IMR-90 (cell line): ENCODE measurements around the gene FOXL3. TPM values are rescaled to one million over a fixed set of nuclear protein-coding genes. Genes with fewer than 3 reads are reported as not detected.

Experiments used
- ATAC-seq: fragments of 200-7000 bp; cut with Tn5 transposase; 2 replicates; pipeline ENCODE4 v1.9.1; 2020; ENCODE audit warnings: low read depth, mild to moderate bottlenecking, moderate library complexity
- BruUV-seq: library from RNA; stranded (reverse); fragments of 400-500 nt; replicated peaks from 2 replicates; lab custom pipeline; 2021; lab: Mats Ljungman, UMichigan
- CTCF ChIA-PET: fragments of 300-600 bp; formaldehyde crosslinking; extraction: SDS; loops from one replicate; lab custom pipeline; 2021; ENCODE audit warnings: antibody characterized with exemption; lab: Yijun Ruan, JAX
- POLR2A ChIA-PET: fragments of 300-600 bp; sonication (Branson Sonifier 250); formaldehyde crosslinking; loops from one replicate; lab custom pipeline; 2022; ENCODE audit warnings: antibody characterized with exemption; ENCODE audit not compliant: unreplicated experiment; lab: Charles Lee
- DNase-seq: peaks from one replicate; pipeline ENCODE4 v3.0.0; 2013
- H2AFZ ChIP-seq: replicated peaks from 2 replicates; pipeline ENCODE3; 2013; ENCODE audit warnings: low read length, mild to moderate bottlenecking; ENCODE audit not compliant: poor library complexity
- H2AK5ac ChIP-seq: 2 replicates; pipeline ENCODE4 v1.6.1; 2013; ENCODE audit warnings: low read depth, low read length, inconsistent platforms
- H2AK9ac ChIP-seq: replicated peaks from 2 replicates; pipeline ENCODE3; 2013; ENCODE audit warnings: mild to moderate bottlenecking, low read depth, low read length, moderate library complexity; ENCODE audit not compliant: poor library complexity
- H2BK120ac ChIP-seq: 2 replicates; pipeline ENCODE4 v1.6.1; 2013; ENCODE audit warnings: low read depth, low read length, inconsistent platforms
- H2BK15ac ChIP-seq: 3 replicates; pipeline ENCODE4 v1.6.1; 2013; ENCODE audit warnings: low read depth, low read length, inconsistent platforms
- H2BK20ac ChIP-seq: 2 replicates; pipeline ENCODE4 v1.6.1; 2013; ENCODE audit warnings: low read depth, mild to moderate bottlenecking, inconsistent platforms, low read length, moderate library complexity
- H2BK5ac ChIP-seq: 2 replicates; pipeline ENCODE4 v1.6.1; 2013; ENCODE audit warnings: mild to moderate bottlenecking, low read depth, low read length, inconsistent platforms; ENCODE audit not compliant: poor library complexity, severe bottlenecking
- H3K14ac ChIP-seq: replicated peaks from 2 replicates; pipeline ENCODE4 v1.6.1; 2013; ENCODE audit warnings: low read depth, low read length, inconsistent platforms
- H3K18ac ChIP-seq: 2 replicates; pipeline ENCODE4 v1.6.1; 2013; ENCODE audit warnings: low read depth, low read length, control low read depth
- H3K23ac ChIP-seq: 2 replicates; pipeline ENCODE4 v1.6.1; 2013; ENCODE audit warnings: low read depth, low read length, inconsistent platforms
- H3K27ac ChIP-seq: 2 replicates; pipeline ENCODE4 v1.5.1; 2013; ENCODE audit warnings: mild to moderate bottlenecking, control low read depth, low read length; ENCODE audit not compliant: insufficient read depth
- H3K27me3 ChIP-seq: 2 replicates; pipeline ENCODE4 v1.6.1; 2013; ENCODE audit warnings: low read length; ENCODE audit not compliant: control insufficient read depth, insufficient read depth
- H3K36me3 ChIP-seq: 2 replicates; pipeline ENCODE4 v1.6.1; 2013; ENCODE audit warnings: low read length, mixed read lengths; ENCODE audit not compliant: control insufficient read depth, insufficient read depth
- H3K4ac ChIP-seq: 2 replicates; pipeline ENCODE4 v1.6.1; 2013; ENCODE audit warnings: low read depth, low read length, inconsistent platforms
- H3K4me1 ChIP-seq: 2 replicates; pipeline ENCODE4 v1.6.1; 2013; ENCODE audit warnings: low read length, mixed read lengths; ENCODE audit not compliant: control insufficient read depth, insufficient read depth
- H3K4me2 ChIP-seq: 2 replicates; pipeline ENCODE4 v1.6.1; 2013; ENCODE audit warnings: low read depth, mild to moderate bottlenecking, control low read depth, low read length, moderate library complexity
- H3K4me3 ChIP-seq: 2 replicates; pipeline ENCODE4 v1.5.1; 2013; ENCODE audit warnings: low read depth, mild to moderate bottlenecking, control low read depth, low read length, moderate library complexity; ENCODE audit not compliant: insufficient read depth
- H3K56ac ChIP-seq: 2 replicates; pipeline ENCODE4 v1.6.1; 2013; ENCODE audit warnings: low read length, inconsistent platforms; ENCODE audit not compliant: insufficient read depth; ENCODE audit errors: extremely low read depth
- H3K79me1 ChIP-seq, 2 experiments: 2 replicates each; pipeline ENCODE4 v1.6.1; 2013; ENCODE audit warnings: low read length in 2 of 2, inconsistent platforms in 1 of 2, low read depth in 1 of 2
- H3K9ac ChIP-seq: 2 replicates; pipeline ENCODE4 v1.6.1; 2013; ENCODE audit warnings: low read depth, low read length, control low read depth
- H3K9me1 ChIP-seq: 2 replicates; pipeline ENCODE4 v1.6.1; 2013; ENCODE audit warnings: low read length, inconsistent platforms; ENCODE audit not compliant: insufficient read depth
- H3K9me3 ChIP-seq: 2 replicates; pipeline ENCODE4 v1.6.1; 2013; ENCODE audit warnings: low read length; ENCODE audit not compliant: control insufficient read depth, insufficient read depth
- H4K20me1 ChIP-seq: 2 replicates; pipeline ENCODE4 v1.6.1; 2013; ENCODE audit warnings: low read length, inconsistent platforms; ENCODE audit not compliant: insufficient read depth
- H4K5ac ChIP-seq: 2 replicates; pipeline ENCODE4 v1.6.1; 2013; ENCODE audit warnings: mild to moderate bottlenecking, low read depth, low read length, control low read depth
- H4K8ac ChIP-seq, 2 experiments: 2 replicates each; pipeline ENCODE4 v1.6.1; 2013; ENCODE audit warnings: low read depth in 2 of 2, low read length in 2 of 2, control low read depth in 1 of 2, inconsistent platforms in 1 of 2
- H4K91ac ChIP-seq: 2 replicates; pipeline ENCODE4 v1.6.1; 2013; ENCODE audit warnings: low read depth, low read length, inconsistent platforms; ENCODE audit not compliant: insufficient read depth
- BHLHE40 ChIP-seq: fragments of 150-350 bp; IDR thresholded peaks from 2 replicates; pipeline ENCODE4 v1.6.1; 2016; ENCODE audit warnings: mild to moderate bottlenecking, low read depth, low read length
- CEBPB ChIP-seq: IDR thresholded peaks from 2 replicates; pipeline ENCODE4 v1.6.1; 2012; ENCODE audit warnings: low read depth, low read length, improper control_type of control experiment
- CHD1 ChIP-seq: IDR thresholded peaks from 2 replicates; pipeline ENCODE4 v1.6.1; 2012; ENCODE audit warnings: low read depth, low read length, improper control_type of control experiment
- FOS ChIP-seq: fragments of 150-350 bp; IDR thresholded peaks from 2 replicates; pipeline ENCODE4 v1.6.1; 2016; ENCODE audit warnings: low read depth, low read length
- MAFK ChIP-seq: IDR thresholded peaks from 2 replicates; pipeline ENCODE4 v1.6.1; 2012; ENCODE audit warnings: low read depth, low read length, improper control_type of control experiment
- MAZ ChIP-seq: IDR thresholded peaks from 2 replicates; pipeline ENCODE4 v1.6.1; 2012; ENCODE audit warnings: low read depth, mild to moderate bottlenecking, low read length, improper control_type of control experiment, moderate library complexity, borderline replicate concordance
- MXI1 ChIP-seq: IDR thresholded peaks from 2 replicates; pipeline ENCODE4 v1.6.1; 2012; ENCODE audit warnings: low read depth, mild to moderate bottlenecking, low read length, moderate library complexity, borderline replicate concordance
- NFE2L2 ChIP-seq: fragments of 150-350 bp; IDR thresholded peaks from 2 replicates; pipeline ENCODE4 v1.6.1; 2016; ENCODE audit warnings: low read depth, mild to moderate bottlenecking, low read length
- POLR2A ChIP-seq: IDR thresholded peaks from 2 replicates; pipeline ENCODE4 v1.6.1; 2012; ENCODE audit warnings: mild to moderate bottlenecking, low read depth, low read length
- RAD21 ChIP-seq: IDR thresholded peaks from 2 replicates; pipeline ENCODE4 v1.6.1; 2012; ENCODE audit warnings: low read length, improper control_type of control experiment
- RCOR1 ChIP-seq: IDR thresholded peaks from 2 replicates; pipeline ENCODE4 v1.6.1; 2012; ENCODE audit warnings: mild to moderate bottlenecking, low read length, improper control_type of control experiment; ENCODE audit not compliant: insufficient replicate concordance
- RFX5 ChIP-seq: IDR thresholded peaks from 2 replicates; pipeline ENCODE4 v1.8.0; 2012; ENCODE audit warnings: low read depth, mild to moderate bottlenecking, low read length, moderate library complexity
- SMC3 ChIP-seq: fragments of 150-350 bp; IDR thresholded peaks from 2 replicates; pipeline ENCODE4 v1.6.1; 2016; ENCODE audit warnings: low read depth, mild to moderate bottlenecking, antibody characterized with exemption, low read length, moderate library complexity
- WGBS, 2 experiments: methylation state at CpG; one replicate each; pipeline versions ENCODE4 v1.1.5 to v1.1.7; 2013; ENCODE audit warnings: missing lambda C conversion rate in 2 of 2; ENCODE audit not compliant: insufficient read length in 1 of 2; ENCODE audit errors: extremely low coverage in 2 of 2; 5-methylcytosine and 5-hydroxymethylcytosine counted together
- dilution Hi-C: fragments of 300-500 bp; cut with HindIII; formaldehyde crosslinking; loops from one replicate; pipeline ENCODE4 v1.14.3; 2018; ENCODE audit warnings: low sequenced_read_pairs; ENCODE audit not compliant: unreplicated experiment
- in situ Hi-C: fragments of 300-500 bp; cut with MboI; formaldehyde crosslinking; loops from 3 replicates; pipeline ENCODE4 v1.14.3; 2019; ENCODE audit warnings: low sequenced_read_pairs, inconsistent platforms, mixed read lengths
- intact Hi-C: fragments of 100-400 bp; cut with micrococcal nuclease; formaldehyde crosslinking; loops from 2 replicates; pipeline ENCODE4 v1.10.0; 2022
- polyA plus RNA-seq, 3 experiments: library from polyadenylated mRNA; depleted of rRNA; stranded (reverse); fragments of >200 nt; gene quantifications; 2 replicates each; pipeline ENCODE4 v1.2.3, GENCODE V29; 2012; ENCODE audit warnings: low replicate concordance in 1 of 3
- total RNA-seq: library from RNA; depleted of rRNA; stranded (reverse); fragments of >200 nt; gene quantifications from 2 replicates; pipeline ENCODE4 v1.2.3, GENCODE V29; 2012
- TF ChIP-seq, protein P1 (sequence below): fragments of 150-350 bp; IDR thresholded peaks from 2 replicates; pipeline ENCODE4 v1.6.1; 2017; ENCODE audit warnings: mild to moderate bottlenecking, antibody characterized with exemption, low read length, low read depth
- TF ChIP-seq, protein P2 (sequence below): conservative IDR thresholded peaks from 2 replicates; pipeline ENCODE4 v1.5.1; 2012; ENCODE audit warnings: mild to moderate bottlenecking, low read depth, low read length, improper control_type of control experiment
- TF ChIP-seq, protein P3 (sequence below): fragments of 150-350 bp; IDR thresholded peaks from 2 replicates; pipeline ENCODE4 v1.6.1; 2016; ENCODE audit warnings: low read depth, mild to moderate bottlenecking, low read length, moderate library complexity, borderline replicate concordance

The FOXL3 gene
- total and polyA plus RNA-seq, 2 of the 4 experiments (the other 2 are of a cell fraction): not detected

DNA sequence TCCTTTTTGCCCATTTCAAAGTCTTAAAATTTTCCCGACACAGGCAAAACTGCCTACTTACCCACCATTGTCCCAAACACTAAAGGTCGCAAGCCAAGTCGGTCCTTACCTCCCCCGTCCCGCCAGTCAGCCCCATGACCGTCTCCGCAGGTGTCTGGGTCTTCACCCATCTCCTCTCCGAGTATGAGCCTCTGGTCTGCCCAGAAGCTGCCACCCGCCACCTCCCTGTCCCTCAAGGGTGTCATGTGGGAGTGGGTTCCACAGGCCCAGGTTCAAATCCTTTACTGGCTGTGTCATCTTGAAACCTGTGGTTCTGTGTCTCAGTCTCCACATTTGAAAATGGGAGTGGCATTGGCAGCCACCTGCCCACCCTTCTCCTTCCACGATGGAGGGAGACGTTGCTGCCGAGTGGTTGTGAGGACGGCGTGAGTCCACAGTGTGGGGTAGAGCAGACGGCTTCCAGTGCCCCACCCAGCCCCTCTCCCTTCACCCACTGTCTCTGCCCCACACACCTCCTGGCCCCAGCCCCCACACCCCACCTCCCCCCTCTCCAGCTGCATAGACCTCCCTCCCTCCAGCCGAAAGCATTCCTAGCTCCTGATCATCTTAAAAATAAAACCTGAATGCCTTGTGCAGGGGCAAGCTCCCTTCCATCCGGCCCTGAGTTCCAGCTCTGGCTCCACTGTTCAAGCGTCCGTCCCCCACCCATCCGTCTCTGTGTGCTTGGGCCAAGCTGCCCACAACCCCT is 35.3 kb downstream of the FOXL3 start:
- no peak overlapping the region for H4K8ac ChIP-seq
- H2AK5ac ChIP-seq: no peak overlapping the region
- DNase-seq (no peak), ATAC-seq (no peak)
- H3K4me3 ChIP-seq: no peak overlapping the region
- H2BK120ac ChIP-seq: no peak overlapping the region
- H3K18ac ChIP-seq: no peak overlapping the region
- H3K27ac ChIP-seq: no peak overlapping the region
- H3K23ac ChIP-seq: no peak overlapping the region
- no peak overlapping the region for H2BK15ac ChIP-seq
- H3K4me2 ChIP-seq: no peak overlapping the region
- H3K27me3 ChIP-seq: peaks cover 48% of the 10 kb centered on the region
- no TSS peak for BruUV-seq
- TF ChIP-seq CHD1 (no peak), MAZ (no peak), FOS (no peak), RAD21 (no peak), CEBPB (no peak), MAFK (no peak), RCOR1 (no peak), NFE2L2 (no peak), POLR2A (no peak), BHLHE40 (no peak), RFX5 (no peak), MXI1 (no peak), SMC3 (no peak)
- TF ChIP-seq, protein P1, sequence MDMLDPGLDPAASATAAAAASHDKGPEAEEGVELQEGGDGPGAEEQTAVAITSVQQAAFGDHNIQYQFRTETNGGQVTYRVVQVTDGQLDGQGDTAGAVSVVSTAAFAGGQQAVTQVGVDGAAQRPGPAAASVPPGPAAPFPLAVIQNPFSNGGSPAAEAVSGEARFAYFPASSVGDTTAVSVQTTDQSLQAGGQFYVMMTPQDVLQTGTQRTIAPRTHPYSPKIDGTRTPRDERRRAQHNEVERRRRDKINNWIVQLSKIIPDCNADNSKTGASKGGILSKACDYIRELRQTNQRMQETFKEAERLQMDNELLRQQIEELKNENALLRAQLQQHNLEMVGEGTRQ: no peak
- TF ChIP-seq, protein P2, sequence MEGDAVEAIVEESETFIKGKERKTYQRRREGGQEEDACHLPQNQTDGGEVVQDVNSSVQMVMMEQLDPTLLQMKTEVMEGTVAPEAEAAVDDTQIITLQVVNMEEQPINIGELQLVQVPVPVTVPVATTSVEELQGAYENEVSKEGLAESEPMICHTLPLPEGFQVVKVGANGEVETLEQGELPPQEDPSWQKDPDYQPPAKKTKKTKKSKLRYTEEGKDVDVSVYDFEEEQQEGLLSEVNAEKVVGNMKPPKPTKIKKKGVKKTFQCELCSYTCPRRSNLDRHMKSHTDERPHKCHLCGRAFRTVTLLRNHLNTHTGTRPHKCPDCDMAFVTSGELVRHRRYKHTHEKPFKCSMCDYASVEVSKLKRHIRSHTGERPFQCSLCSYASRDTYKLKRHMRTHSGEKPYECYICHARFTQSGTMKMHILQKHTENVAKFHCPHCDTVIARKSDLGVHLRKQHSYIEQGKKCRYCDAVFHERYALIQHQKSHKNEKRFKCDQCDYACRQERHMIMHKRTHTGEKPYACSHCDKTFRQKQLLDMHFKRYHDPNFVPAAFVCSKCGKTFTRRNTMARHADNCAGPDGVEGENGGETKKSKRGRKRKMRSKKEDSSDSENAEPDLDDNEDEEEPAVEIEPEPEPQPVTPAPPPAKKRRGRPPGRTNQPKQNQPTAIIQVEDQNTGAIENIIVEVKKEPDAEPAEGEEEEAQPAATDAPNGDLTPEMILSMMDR: no peak
- TF ChIP-seq, protein P3, sequence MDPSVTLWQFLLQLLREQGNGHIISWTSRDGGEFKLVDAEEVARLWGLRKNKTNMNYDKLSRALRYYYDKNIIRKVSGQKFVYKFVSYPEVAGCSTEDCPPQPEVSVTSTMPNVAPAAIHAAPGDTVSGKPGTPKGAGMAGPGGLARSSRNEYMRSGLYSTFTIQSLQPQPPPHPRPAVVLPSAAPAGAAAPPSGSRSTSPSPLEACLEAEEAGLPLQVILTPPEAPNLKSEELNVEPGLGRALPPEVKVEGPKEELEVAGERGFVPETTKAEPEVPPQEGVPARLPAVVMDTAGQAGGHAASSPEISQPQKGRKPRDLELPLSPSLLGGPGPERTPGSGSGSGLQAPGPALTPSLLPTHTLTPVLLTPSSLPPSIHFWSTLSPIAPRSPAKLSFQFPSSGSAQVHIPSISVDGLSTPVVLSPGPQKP: no peak
- WGBS, 2 experiments: 75% methylated on average over 6 of the region's 20 CpGs; no CpG with 5 or more reads in 1 of the 2 experiments
- H3K4me1 ChIP-seq: no peaks in the 10 kb centered on the region
- H3K9me1 ChIP-seq: no peaks in the 10 kb centered on the region
- ChIA-PET POLR2A (no interaction called here), CTCF (no interaction called here)
- dilution Hi-C loops: no loop called here
- no peaks in the 10 kb centered on the region for H3K36me3 ChIP-seq
- intact Hi-C loops: no loop called here
- no peak overlapping the region for H2AK9ac ChIP-seq
- peaks cover 2% of the 10 kb centered on the region; the same call in 1 of the 2 replicates for H4K20me1 ChIP-seq
- H2AFZ ChIP-seq: no peak overlapping the region
- no peak overlapping the region for H3K4ac ChIP-seq
- H2BK20ac ChIP-seq: no peak overlapping the region
- H3K56ac ChIP-seq: no peak overlapping the region
- no peak overlapping the region for H3K9ac ChIP-seq
- in situ Hi-C loops: no loop called here
- no peak overlapping the region for H4K5ac ChIP-seq
- H4K91ac ChIP-seq: no peak overlapping the region
- no peak overlapping the region for H3K14ac ChIP-seq
- H2BK5ac ChIP-seq: no peak overlapping the region
- H3K9me3 ChIP-seq: peaks cover 8% of the 10 kb centered on the region
- H3K79me1 ChIP-seq: no peaks in the 10 kb centered on the region
